GM19455 (cell line): ENCODE results near the gene SSNA1.

Experiments
- ATAC-seq: cut with Tn5 transposase; IDR thresholded peaks from one replicate; pipeline ENCODE4 v1.9.1; 2021; ENCODE audit not compliant: unreplicated experiment

Gene SSNA1

DNA sequence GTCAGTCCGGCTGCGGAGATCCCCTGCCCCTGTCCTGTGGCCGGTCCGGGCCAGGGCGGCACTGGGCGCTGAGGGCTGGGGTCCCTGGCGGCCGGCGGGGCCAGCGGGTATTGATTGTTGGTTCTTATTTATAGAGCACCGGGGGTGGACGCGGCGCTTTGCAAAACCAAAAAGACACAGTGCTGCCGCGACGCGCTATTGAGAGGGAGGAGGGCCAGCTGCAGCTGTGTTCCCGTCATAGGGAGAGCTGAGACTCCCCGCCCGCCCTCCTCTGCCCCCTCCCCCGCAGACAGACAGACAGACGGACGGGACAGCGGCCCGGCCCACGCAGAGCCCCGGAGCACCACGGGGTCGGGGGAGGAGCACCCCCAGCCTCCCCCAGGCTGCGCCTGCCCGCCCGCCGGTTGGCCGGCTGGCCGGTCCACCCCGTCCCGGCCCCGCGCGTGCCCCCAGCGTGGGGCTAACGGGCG lies 21.2 kb upstream of the SSNA1 start:
- no peak for ATAC-seq

DNA sequence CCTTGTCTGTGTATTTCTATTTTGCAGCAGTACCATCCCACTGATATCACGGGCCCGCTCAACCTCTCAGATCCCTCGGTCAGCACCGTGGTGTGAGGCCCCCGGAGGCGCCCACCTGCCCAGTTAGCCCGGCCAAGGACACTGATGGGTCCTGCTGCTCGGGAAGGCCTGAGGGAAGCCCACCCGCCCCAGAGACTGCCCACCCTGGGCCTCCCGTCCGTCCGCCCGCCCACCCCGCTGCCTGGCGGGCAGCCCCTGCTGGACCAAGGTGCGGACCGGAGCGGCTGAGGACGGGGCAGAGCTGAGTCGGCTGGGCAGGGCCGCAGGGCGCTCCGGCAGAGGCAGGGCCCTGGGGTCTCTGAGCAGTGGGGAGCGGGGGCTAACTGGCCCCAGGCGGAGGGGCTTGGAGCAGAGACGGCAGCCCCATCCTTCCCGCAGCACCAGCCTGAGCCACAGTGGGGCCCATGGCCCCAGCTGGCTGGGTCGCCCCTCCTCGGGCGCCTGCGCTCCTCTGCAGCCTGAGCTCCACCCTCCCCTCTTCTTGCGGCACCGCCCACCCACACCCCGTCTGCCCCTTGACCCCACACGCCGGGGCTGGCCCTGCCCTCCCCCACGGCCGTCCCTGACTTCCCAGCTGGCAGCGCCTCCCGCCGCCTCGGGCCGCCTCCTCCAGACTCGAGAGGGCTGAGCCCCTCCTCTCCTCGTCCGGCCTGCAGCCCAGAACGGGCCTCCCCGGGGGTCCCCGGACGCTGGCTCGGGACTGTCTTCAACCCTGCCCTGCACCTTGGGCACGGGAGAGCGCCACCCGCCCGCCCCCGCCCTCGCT lies 20.5 kb upstream of the SSNA1 start:
- no peak for ATAC-seq

DNA sequence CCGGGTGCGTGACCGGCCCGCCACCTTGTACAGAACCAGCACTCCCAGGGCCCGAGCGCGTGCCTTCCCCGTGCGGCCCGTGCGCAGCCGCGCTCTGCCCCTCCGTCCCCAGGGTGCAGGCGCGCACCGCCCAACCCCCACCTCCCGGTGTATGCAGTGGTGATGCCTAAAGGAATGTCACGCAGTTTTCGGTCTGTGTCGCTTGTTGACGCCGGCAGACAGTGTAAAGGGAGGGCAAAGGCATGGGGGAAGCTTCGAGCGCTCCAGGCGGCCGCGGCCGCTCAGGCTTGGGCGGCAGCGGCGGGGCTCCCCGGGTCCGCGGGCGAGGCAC lies 19.9 kb upstream of the SSNA1 start:
- ATAC-seq: no peak

DNA sequence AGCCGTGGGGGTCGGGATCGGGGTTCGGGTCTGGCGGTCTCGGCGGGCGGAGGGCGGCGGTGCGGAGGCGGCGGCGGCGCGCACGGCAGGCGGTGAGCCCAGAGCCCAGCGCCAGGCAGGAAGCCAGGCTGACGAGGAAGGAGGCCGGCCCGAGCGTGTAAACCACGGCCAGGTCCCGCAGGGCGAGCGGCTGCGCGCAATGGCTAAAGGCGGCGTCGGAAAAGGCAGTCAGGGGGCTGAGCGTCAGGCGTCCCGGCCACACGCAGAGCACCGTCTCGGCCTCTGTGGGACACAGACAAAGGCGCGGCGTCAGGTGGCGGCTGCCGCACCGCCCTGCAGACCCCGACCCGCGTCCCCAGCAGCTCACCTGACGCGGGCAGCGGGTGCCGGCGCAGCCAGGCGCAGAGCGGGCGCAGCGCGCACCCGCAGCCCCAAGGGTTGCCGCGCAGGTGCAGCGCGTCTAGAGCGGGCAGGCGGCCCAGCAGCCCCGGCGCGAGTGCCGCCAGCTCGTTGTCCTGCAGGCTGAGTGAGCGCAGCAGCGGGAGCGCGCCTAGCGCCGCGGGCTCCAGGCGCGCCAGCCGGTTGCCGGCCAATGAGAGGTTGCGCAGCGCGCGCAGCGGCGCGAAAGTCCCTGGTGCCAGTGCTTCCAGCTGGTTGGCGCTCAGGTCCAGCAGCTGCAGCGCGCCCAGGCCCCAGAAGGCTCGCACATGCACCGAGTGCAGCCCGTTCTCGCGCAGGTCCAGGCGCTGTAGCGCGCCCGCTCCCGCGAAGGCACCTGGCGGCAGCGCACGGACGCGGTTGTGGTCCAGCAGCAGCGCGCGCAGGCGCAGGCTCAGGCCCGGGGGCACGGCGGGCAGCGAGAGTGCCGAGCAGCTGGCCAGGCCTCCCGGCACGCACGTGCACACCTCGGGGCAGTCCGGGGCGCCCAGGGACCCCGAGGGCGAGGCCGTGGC lies 19.3 kb upstream of the SSNA1 start:
- ATAC-seq: no peak

DNA sequence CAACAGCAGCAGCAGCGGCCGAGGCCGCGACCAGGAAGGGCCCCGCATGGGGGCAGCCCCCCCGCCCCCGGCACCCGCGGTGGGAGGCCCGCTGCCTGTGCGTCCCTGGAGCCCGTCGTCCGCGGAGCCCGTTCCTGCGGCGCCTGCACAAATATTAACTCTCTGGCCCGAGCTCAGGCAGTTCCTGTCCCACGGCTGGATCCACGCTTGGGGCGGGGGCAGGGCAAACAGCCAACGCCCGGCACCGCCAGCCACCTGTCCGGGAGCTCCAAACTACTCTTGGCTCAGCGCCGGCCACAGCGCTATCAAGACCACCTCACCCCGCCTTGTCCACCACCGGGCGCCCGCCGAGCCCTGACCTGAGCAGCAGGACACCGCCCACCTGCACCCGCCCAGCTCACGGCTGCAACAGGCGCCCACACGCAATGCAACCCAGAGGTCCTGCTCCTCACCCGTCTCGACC lies 18.5 kb upstream of the SSNA1 start, which contains the start of gene LRRC26:
LRRC26 (minus strand) TSS at position 156 of the 463 bp plus-strand sequence; CDS start at position 48, 108 bp downstream.
- ATAC-seq: no peak

DNA sequence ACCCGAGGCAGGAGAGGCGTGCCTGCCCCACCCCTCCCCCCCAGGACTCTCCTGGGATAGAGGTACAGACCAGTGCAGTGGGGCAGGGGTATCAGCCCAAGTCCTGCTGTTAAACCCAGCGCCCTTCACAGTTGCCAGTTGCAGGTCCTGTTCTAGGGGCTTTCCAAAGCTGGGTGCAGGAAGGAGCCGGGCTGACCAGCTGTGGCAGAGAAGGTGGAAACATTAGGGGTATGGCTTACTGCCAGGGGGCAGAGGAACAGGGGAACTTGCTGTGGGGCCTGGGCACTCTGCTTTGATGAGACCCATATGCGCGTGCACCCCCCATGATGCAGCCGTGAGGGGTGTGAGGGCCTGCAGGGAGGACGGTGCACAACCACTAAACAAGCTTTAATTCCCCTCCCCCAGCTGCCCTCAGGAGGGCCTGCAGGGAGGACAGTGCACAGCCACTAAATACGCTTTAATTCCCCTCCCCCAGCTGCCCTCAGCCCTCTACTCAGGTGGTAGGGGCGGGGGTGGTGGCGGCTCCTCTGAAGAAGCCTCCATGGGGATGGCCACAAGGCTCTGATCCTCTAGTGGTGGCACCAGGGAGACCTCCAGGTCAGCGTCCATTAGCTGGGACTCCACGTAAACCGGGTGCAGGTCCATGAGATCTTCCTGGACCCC lies 17.9 kb upstream of the SSNA1 start:
- no peak for ATAC-seq

DNA sequence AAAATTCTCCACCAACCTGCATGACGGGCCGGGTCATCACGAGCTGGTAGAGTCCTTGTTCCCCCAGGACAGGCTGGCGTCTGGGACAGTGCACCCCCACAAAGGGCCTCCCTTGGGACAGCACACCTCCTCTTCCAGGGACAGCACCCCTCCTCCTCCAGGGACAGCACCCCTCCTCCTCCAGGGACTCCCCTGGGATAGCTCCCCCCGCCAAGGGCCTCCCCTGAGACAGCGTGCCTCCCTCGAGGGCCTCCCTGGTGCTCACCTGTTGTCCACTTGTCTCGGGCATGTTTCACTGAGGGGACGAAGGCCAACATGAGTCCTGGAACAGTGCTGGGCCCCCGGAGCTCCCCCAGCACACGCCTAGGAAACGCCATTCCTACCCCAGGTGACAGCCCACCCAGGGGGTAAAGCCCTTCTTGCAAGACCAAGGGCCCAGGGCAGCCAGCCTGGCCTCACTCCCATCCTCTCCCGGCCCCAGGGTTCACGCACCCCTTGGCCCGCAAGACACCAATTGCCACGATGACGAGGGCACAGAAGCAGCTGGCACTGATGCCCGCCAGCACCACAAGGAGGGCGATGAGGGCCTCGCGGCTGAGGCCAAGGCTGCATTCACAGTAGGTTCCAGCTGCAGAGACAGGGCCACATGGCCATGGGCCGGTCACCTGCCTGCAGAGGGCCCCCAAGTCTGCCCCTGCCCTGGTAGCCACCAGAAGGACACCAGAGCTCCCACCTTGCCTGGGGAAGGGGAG lies 17.2 kb upstream of the SSNA1 start:
- no peak for ATAC-seq

DNA sequence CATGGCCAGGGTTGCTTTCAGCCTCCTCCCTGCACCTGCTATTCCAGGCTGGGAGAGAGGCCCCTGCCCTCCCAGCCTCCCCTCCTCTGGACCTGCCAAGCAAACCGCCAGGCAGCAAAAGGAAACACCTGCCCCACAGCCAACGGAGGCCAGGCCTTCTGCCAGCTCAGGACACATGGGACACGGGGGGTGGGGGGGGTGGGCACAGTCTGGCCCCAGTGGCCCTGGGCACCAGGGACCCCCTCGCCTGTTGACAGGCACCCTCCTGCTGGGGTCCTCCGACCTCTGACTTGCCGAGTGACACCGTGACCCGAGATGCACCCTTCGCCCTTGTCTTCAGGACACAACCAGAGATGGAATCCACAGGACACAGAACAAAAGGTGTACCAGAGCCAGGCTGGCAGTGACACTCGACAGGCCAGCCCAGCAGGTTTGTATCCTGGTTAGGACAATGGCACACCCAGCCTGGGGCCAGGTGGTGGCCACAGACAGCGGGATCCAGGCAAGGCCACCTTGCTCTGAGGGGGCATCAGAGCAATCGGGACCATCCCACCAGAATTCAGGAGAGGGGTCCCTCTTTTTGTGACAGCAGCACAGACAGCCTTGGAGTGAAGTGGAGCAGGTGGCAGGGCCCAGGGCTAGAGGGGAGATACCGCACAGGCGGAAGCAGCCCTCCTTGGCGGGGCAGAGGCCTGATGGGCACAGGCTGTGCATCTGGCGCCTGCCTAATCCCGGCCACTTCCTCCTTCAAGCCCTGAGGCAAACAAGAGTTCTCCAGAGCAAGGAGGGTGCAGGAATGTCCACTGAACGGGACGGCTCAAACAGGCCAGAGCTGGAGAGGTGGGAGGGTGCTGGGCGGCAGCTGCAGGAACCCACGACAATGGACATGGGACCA lies 15.3 kb upstream of the SSNA1 start:
- ATAC-seq: no peak

DNA sequence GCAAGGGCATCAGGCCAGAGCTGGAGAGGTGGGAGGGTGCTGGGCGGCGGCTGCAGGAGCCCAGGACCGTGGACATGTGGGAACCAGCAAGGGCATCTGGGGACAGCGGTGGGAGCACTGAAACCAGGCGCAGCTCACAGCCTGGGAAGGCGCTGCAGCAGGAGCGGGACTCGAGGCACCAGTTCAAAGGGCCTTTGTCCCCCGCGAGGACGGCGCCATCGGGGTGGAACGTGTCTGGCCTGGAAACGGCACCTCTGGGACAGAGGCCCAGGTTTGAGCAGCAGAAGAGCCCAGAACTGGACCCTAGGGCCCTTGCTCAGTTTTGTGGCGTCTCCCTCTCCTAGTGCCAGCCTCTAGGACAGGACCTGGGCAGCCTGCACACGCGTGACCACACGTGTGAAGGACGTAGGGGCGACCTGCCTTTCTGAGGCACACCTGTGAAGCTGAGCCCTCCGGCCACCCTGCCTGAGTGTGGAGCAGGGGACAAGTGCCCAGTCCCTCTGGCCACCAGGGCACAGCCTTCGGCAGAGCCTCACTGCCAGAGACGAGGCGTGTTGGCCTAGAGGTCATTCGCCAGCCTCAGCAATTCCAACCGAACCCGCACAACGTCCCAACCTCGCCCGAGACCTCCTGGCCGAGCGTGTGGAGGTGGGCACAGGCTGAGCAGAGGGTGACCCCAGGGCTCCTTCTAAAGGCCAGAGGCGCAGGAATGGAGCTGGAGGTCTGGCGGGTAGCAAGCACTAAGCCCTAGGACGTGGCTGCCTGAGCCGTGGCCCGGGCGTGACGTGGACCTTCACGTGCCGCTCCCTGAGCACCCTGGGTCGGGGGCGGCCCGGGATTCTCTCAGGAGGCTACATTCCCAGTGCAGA lies 14.4 kb upstream of the SSNA1 start:
- no peak for ATAC-seq

DNA sequence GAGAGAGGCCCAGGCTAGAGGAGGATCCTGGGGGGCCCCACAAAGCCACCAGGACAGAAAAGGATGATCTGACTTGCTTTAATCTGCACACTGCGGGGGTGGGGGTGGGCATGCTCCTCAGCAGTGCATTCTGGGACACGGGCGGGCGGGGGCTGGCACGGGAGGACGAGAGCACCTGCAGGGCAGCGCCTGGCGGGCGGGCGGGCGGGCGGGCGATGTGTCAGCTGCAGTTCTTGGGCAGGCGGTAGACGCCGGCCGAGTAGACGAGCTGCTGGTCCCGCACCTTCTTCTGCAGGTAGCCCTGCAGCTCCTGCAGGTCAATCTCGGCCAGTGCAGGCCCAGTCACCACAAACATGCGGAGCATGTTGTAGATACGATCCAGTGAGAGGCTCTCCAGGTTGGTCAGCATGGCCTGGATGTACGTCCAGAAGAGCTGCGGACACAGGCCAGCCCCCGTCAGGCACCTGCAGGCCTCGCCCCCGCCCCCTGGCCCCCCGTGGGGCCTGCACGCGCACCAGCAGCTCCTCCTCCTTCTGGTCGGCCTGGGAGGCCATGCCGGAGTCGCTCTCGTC lies 13.7 kb upstream of the SSNA1 start:
- ATAC-seq: no peak

DNA sequence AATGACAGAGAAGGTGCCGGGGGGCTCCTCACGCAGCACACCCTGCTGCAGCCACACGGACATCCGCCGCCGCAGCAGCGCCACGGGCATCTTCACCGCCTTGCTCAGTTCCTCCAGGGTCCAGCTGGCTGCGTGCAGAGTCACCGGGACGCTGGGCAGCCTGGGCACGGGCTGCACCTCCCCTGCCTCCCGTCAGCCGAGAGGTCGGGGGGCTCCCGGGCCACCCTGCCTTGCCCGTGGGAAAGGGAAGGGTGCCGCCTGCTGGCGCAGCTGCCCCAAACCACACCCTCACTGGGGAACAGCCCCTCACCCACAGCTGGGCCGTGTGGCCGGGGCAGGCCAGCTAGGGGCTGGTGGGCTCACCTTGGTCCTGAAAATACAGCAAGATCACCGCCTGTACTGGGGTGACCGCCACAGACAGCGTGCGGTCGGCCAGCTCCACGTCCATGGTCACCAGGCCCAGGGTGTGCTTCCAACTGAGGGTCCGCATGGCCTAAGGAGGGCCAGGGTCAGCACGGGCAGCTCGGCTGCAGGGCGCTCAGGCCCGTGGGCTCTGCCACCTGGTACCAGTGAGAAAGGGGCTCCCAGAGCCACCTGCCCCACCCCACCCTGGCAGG lies 13.0 kb upstream of the SSNA1 start:
- ATAC-seq: no peak

DNA sequence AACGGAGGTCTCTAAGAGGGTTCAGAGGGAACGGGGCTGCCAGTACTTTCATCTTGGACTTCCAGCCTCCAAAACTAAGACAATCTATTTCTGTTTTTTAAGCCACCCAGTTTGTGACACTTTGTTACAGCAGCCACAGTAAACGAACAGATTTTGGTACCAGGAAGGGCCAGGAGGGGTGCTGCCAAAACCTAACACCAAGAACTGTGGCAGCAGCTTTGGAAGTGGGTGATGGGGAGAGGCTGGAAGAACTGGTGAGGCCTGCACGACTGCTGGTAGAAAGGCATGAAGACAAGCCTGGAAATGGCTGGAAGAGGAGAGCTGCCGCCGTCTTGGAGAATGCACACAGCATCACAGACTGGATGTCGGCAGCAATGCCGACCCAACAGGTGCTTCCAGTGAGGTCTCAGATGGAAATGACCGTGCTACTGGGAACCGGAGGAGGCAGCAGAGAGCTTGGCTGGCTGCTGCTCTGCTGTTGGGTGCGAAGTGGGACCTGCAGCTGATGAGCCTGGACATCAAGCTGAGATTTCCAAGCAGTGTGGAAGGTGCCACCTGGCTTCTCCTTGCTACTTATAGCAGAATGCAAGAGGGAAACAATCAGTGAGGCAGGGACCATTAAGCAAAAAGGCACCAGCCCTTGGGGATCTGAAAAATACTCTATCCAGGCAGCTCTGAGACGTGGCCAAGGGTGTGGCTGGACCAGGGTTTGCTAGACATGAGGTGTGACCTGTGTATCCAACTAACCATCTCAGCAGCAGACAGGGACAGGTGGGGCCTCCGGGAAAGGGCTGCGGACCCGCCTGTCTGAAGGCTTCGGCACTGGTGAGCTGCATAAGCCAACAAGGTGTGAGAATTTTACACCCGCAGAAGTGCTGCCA lies 11.9 kb upstream of the SSNA1 start:
- ATAC-seq: no peak

DNA sequence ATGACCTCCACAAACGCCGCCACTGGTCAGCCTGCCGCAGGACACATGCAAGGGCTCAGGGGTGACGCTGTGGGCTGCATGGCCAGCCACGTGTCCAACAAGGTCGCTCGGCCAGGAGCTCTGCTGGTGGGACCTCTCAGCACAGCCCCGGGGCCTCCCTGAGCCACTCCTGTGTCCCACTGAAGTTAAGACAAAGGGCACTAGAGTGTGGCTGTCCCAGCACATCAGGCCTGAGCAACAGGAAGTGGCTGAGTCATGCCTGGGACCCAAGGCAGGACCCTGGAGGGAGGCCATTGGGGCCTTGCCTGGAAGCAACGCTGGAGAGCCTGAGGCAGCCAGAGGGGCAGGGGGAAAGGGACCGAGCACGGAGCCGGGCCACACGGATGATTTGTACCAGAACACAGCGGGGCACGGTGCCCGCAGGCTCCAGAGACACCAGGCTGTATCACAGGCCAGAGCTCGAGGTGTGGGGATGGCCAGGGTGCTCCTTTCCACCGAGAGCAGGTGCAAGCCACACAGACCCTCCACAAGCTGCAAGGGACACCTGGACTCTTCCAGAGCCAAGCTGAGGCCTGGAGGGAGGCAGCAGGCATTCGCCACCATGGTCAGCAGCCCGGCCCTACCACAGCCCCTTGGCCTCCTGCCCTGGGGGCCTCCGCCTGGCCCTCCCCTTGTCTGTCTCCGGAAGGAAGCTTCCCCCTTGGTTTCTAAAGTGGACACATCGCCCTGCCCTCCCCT lies 10.1 kb upstream of the SSNA1 start:
- ATAC-seq: no peak

DNA sequence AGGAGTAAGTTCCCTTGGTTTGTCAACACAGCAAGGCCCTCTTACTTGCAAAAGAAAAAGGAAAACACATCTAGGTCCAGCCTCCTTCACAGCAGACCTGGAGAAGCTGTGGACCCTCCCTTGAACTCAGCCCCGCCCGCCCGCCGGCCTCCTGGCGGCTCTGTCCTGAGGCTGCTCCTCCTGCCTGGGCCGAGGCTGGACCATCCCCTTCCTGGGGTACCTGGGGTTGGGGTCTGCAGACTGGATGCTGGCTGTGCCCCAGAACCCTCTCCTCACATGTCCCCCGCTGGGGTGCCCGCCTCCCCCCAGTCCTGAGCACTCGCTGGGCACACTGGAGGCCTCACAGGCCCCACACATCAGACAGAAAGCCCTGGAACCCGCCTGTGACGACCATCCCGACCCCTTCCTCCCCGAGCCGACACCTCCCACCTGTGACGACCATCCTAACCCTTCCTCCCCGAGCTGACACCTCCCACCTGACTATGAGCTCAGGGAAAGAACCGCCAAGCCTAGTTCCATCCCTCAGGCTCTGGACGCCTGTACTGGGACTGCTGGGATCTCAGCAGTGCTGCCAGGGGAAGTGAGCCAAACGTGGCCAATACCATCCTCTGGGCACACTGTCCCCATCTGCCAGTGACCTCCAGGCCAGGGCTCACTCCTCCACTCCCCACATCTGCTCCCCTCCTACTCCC lies 9.4 kb upstream of the SSNA1 start:
- no peak for ATAC-seq

DNA sequence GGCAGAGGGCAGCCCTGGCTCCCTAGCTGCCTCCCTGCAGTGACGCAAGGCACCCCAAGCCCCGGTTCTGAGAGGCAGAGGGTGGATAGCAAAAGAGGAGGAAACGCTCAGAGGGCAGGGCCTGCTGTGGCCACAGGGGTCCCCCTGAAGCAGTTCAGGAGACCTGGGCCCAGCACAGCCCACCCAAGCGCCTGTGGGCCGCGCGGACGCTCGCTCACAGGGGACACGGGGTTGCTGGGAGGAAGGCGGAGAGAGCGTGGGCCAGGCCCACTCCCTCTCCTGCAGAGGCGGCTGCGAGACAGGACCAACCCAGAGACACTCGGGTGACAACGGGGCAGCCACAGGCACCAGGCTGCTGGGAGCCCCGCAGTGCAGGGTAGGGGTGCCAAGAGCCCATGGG lies 8.7 kb upstream of the SSNA1 start:
- no peak for ATAC-seq

DNA sequence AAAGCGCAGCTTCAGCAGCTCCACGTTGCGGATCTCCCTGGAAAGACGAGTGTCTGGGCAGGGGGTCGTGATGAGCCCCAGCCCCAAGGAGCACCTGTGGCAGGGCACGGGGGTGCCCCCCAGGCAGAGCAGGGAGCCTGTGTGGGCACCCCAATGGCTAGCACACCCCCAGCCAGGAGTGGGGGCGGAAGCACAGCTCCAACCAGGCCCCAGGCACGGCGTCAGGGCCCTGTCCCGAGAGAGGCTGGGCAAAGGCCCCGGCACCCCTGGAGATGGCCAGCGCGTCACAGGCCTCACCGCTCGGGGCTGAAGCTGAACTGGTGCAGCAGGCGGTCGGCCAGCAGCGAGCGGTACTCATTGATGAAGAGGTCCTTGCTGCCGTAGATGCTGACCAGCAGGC lies 8.0 kb upstream of the SSNA1 start:
- no peak for ATAC-seq
